ENCODE data around the gene PRRT2. TPM values are rescaled to one million over a fixed set of nuclear protein-coding genes. Genes with fewer than 3 reads are reported as not detected.

The PRRT2 gene
- total RNA-seq, 1 experiment from 2014 or later = 0.42 TPM

- intact Hi-C loops (cut with micrococcal nuclease) = no loop called here
- POLR2A ChIA-PET = interaction anchor here (0.6 to 7.9 kb wide), 10 partner anchors 10 to 549 kb away, joined by 3 to 120 read pairs (median 6); partner anchors contain the start of genes ALDOA, CDIPT, KIF22 and MAZ
- Mint-ChIP-seq H3K36me3 (ENCODE audit: insufficient read depth, unreplicated experiment) (peaks cover 36% of the 10 kb centered on the region), H3K4me1 (ENCODE audit: insufficient read depth, unreplicated experiment) (peaks cover 30% of the 10 kb centered on the region), H3K9me3 (ENCODE audit: unreplicated experiment) (no peaks in the 10 kb centered on the region), H3K4me3 (ENCODE audit: unreplicated experiment) (peak overlapping the region; percentile 73), H3K27ac (ENCODE audit: low read depth, unreplicated experiment) (no peak overlapping the region), H3K27me3 (ENCODE audit: insufficient read depth, unreplicated experiment) (no peaks in the 10 kb centered on the region)
- CTCF ChIA-PET = interaction anchor here (0.5 to 6.2 kb wide), 10 partner anchors 10 to 510 kb away, joined by 3 to 52 read pairs (median 5); partner anchors contain the start of genes HIRIP3, INO80E, KIF22 and MAZ
- TF ChIP-seq CTCF (IDR thresholded peaks at IDR 0.05; ENCODE audit: unreplicated experiment) = no peak
- no TSS peak for BruUV-seq (replicated peaks)
- DNase-seq (ENCODE audit: unreplicated experiment) = no peak
These were observed 6.1 kb downstream of the PRRT2 start for GRCh38 chr16:29818082-29818481.

- Mint-ChIP-seq H3K4me1 (ENCODE audit: insufficient read depth, unreplicated experiment) (peaks cover 30% of the 10 kb centered on the region), H3K27me3 (ENCODE audit: insufficient read depth, unreplicated experiment) (no peaks in the 10 kb centered on the region), H3K36me3 (ENCODE audit: insufficient read depth, unreplicated experiment) (peaks cover 40% of the 10 kb centered on the region), H3K27ac (ENCODE audit: low read depth, unreplicated experiment) (peak overlapping the region; percentile 1), H3K4me3 (ENCODE audit: unreplicated experiment) (peak overlapping the region; percentile 62), H3K9me3 (ENCODE audit: unreplicated experiment) (no peaks in the 10 kb centered on the region)
- no TSS peak for BruUV-seq (replicated peaks)
- DNase-seq (ENCODE audit: unreplicated experiment) = peak; percentile 66
- POLR2A ChIA-PET = interaction anchor here (0.6 to 7.9 kb wide), 16 partner anchors 8 to 247 kb away, joined by 3 to 120 read pairs (median 12); partner anchors contain the start of genes ALDOA, CDIPT, HIRIP3 and INO80E
- intact Hi-C loops (cut with micrococcal nuclease) = loop anchor here (1.0 kb wide), 1 partner anchor 29 kb away; no protein-coding TSS in a partner anchor
- TF ChIP-seq CTCF (IDR thresholded peaks at IDR 0.05; ENCODE audit: unreplicated experiment) = peak; percentile 45
- CTCF ChIA-PET = interaction anchor here (0.6 to 6.2 kb wide), 20 partner anchors 10 to 1292 kb away, joined by 3 to 52 read pairs (median 3); partner anchors contain the start of genes HIRIP3, INO80E, KCTD13 and MAZ
These were observed 7.5 kb downstream of the PRRT2 start for GRCh38 chr16:29819506-29819905.

- Mint-ChIP-seq H3K27me3 (ENCODE audit: insufficient read depth, unreplicated experiment) (no peaks in the 10 kb centered on the region), H3K4me1 (ENCODE audit: insufficient read depth, unreplicated experiment) (peaks cover 27% of the 10 kb centered on the region)
- intact Hi-C loops (cut with micrococcal nuclease) = loop anchor here (5.0 kb wide), 3 partner anchors 42 to 202 kb away; partner anchors contain the start of genes C16orf92, CDIPT, HIRIP3 and INO80E
These were observed 8.3 kb downstream of the PRRT2 start, which contains the start of gene MVP for GRCh38 chr16:29820271-29820701. MVP (plus strand) TSS chr16:29820462; CDS start chr16:29830550, 10,088 bp downstream.

More at GRCh38 chr16:29820271-29820701, 8.3 kb downstream of the PRRT2 start, which contains the start of gene MVP:
- BruUV-seq (replicated peaks) = no TSS peak
- peak; percentile 79 for DNase-seq (ENCODE audit: unreplicated experiment)
- ChIA-PET CTCF (interaction anchor here (0.6 to 6.2 kb wide), 15 partner anchors 9 to 870 kb away, joined by 3 to 52 read pairs (median 3); partner anchors contain the start of genes HIRIP3, INO80E, MAZ and SEZ6L2), POLR2A (interaction anchor here (0.8 to 7.9 kb wide), 17 partner anchors 8 to 998 kb away, joined by 3 to 120 read pairs (median 10); partner anchors contain the start of genes ALDOA, CDIPT, HIRIP3 and INO80E)
- TF ChIP-seq CTCF (IDR thresholded peaks at IDR 0.05; ENCODE audit: unreplicated experiment) = no peak
- no peaks in the 10 kb centered on the region for H3K9me3 Mint-ChIP-seq (ENCODE audit: unreplicated experiment)
- peaks cover 44% of the 10 kb centered on the region for H3K36me3 Mint-ChIP-seq (ENCODE audit: insufficient read depth, unreplicated experiment)
- H3K4me3 Mint-ChIP-seq (ENCODE audit: unreplicated experiment) = peak within 1 kb of the TSS; percentile 62
- peak within 1 kb of the TSS; percentile 1 for H3K27ac Mint-ChIP-seq (ENCODE audit: low read depth, unreplicated experiment)

Data from MCF 10A (cell line).